B cell (primary cell): Measurements from ENCODE around the gene SBK1. TPM values are rescaled to one million over a fixed set of nuclear protein-coding genes. Genes with fewer than 3 reads are reported as not detected.

ENCODE experiments used
- ATAC-seq: fragments of 200-7000 bp; cut with Tn5 transposase; one replicate; pipeline ENCODE4 v1.10.0; 2021; ENCODE audit warnings: low read depth, mild to moderate bottlenecking, moderate number of reproducible peaks, moderate library complexity
- CTCF ChIA-PET: fragments of 350-600 bp; sonication (Branson Sonifier 250); formaldehyde crosslinking; loops from one replicate; lab custom pipeline; 2021; ENCODE audit warnings: antibody characterized with exemption, inconsistent platforms; lab: Charles Lee
- POLR2A ChIA-PET: fragments of 350-600 bp; sonication (Branson Sonifier 250); formaldehyde crosslinking; loops from one replicate; lab custom pipeline; 2021; ENCODE audit warnings: antibody characterized with exemption; lab: Charles Lee
- DNase-seq: peaks from one replicate; pipeline ENCODE4 v3.0.0; 2013
- H2AFZ ChIP-seq: 2 replicates; pipeline ENCODE4 v1.6.1; 2012; ENCODE audit warnings: mild to moderate bottlenecking, low read depth, low read length; ENCODE audit not compliant: insufficient read depth, poor library complexity, severe bottlenecking
- H3K27ac ChIP-seq, 2 donors: 1 replicate in 1 of 2; 2 replicates in 1 of 2; pipeline ENCODE4 v1.5.1; 2012 to 2013; ENCODE audit warnings: low read length in 2 of 2, mild to moderate bottlenecking in 2 of 2, moderate library complexity in 1 of 2
- H3K27me3 ChIP-seq, 4 experiments: fragments of 200-600 bp in 1 of 4; sonication (generic) in 1 of 4; replicated peaks in 1 of 4; 1 replicate in 2 of 4; 2 replicates in 2 of 4; pipeline versions ENCODE4 v1.6.1 to v1.7.0; 2013 to 2016; ENCODE audit warnings: low read length in 3 of 4, mild to moderate bottlenecking in 2 of 4, mixed read lengths in 1 of 4, moderate library complexity in 1 of 4; ENCODE audit not compliant: insufficient read depth in 4 of 4, control insufficient read depth in 3 of 4; ENCODE audit errors: control extremely low read depth in 1 of 4
- H3K36me3 ChIP-seq, 2 experiments: replicated peaks in 1 of 2; 1 replicate in 1 of 2; 2 replicates in 1 of 2; pipeline versions ENCODE4 v1.6.1 to v1.7.1; 2013; ENCODE audit warnings: low read length in 1 of 2; ENCODE audit not compliant: insufficient read depth in 2 of 2, control insufficient read depth in 1 of 2; ENCODE audit errors: control extremely low read depth in 1 of 2, extremely low read depth in 1 of 2
- H3K4me1 ChIP-seq, 2 donors: fragments of 200-600 bp in 1 of 2; sonication (generic) in 1 of 2; 1 replicate in 1 of 2; 2 replicates in 1 of 2; pipeline versions ENCODE4 v1.5.1 to v1.6.1; 2013 to 2017; ENCODE audit warnings: low read length in 2 of 2; ENCODE audit not compliant: control insufficient read depth in 2 of 2, insufficient read depth in 2 of 2
- H3K4me2 ChIP-seq: replicated peaks from 2 replicates; pipeline ENCODE3; 2012; ENCODE audit warnings: mild to moderate bottlenecking, low read depth, low read length; ENCODE audit not compliant: poor library complexity, severe bottlenecking
- H3K4me3 ChIP-seq, 5 experiments: fragments of 200-600 bp in 1 of 5; sonication (generic) in 1 of 5; 1 replicate in 3 of 5; 2 replicates in 2 of 5; pipeline versions ENCODE4 v1.5.1 to v1.7.0; 2011 to 2016; ENCODE audit warnings: low read length in 4 of 5, mild to moderate bottlenecking in 4 of 5, low read depth in 2 of 5, control low read depth in 1 of 5, moderate library complexity in 1 of 5; ENCODE audit not compliant: insufficient read depth in 1 of 5; ENCODE audit errors: control extremely low read depth in 1 of 5, extremely low read depth in 1 of 5
- H3K79me2 ChIP-seq: fragments of 200-600 bp; sonication (generic); one replicate; pipeline ENCODE4 v1.6.0; 2016; ENCODE audit warnings: low read length; ENCODE audit not compliant: control insufficient read depth, insufficient read depth
- H3K9ac ChIP-seq: fragments of 200-600 bp; sonication (generic); 2 replicates; pipeline ENCODE4 v1.6.1; 2017; ENCODE audit warnings: mild to moderate bottlenecking, low read length, moderate library complexity
- H3K9me3 ChIP-seq, 3 donors: one replicate each; pipeline versions ENCODE4 v1.6.1 to v1.7.1; 2013; ENCODE audit warnings: low read length in 2 of 3; ENCODE audit not compliant: control insufficient read depth in 2 of 3, insufficient read depth in 1 of 3; ENCODE audit errors: control extremely low read depth in 1 of 3
- H4K20me1 ChIP-seq: 2 replicates; pipeline ENCODE4 v1.6.0; 2012; ENCODE audit warnings: mild to moderate bottlenecking, low read length; ENCODE audit not compliant: insufficient read depth, control insufficient read depth, poor library complexity, severe bottlenecking
- H3K27ac Mint-ChIP-seq: one replicate; pipeline ENCODE4 v1.8.0; 2021; ENCODE audit warnings: mixed read lengths
- H3K27me3 Mint-ChIP-seq: one replicate; pipeline ENCODE4 v1.8.0; 2021; ENCODE audit warnings: mixed read lengths
- H3K4me1 Mint-ChIP-seq: one replicate; pipeline ENCODE4 v1.8.0; 2021; ENCODE audit warnings: mixed read lengths
- H3K4me3 Mint-ChIP-seq: one replicate; pipeline ENCODE4 v1.8.0; 2021; ENCODE audit warnings: mixed read lengths
- H3K9me3 Mint-ChIP-seq: one replicate; pipeline ENCODE4 v1.8.0; 2022; ENCODE audit warnings: mixed read lengths; ENCODE audit not compliant: insufficient read depth
- CTCF ChIP-seq: fragments of 200-600 bp; IDR thresholded peaks from one replicate; pipeline ENCODE4 v1.8.0; 2022; ENCODE audit warnings: antibody characterized with exemption, mild to moderate bottlenecking
- EZH2 ChIP-seq: IDR thresholded peaks from 2 replicates; pipeline ENCODE4 v1.6.1; 2012; ENCODE audit warnings: borderline replicate concordance, low read depth, mild to moderate bottlenecking, moderate library complexity, low read length; ENCODE audit not compliant: insufficient read depth, poor library complexity, severe bottlenecking
- WGBS: methylation state at CpG from one replicate; pipeline ENCODE4 v1.1.5; 2013; ENCODE audit warnings: missing lambda C conversion rate; ENCODE audit not compliant: insufficient coverage; 5-methylcytosine and 5-hydroxymethylcytosine counted together
- intact Hi-C: fragments of 100-400 bp; cut with micrococcal nuclease; formaldehyde crosslinking; loops from one replicate; pipeline ENCODE4 v1.10.0; 2022
- polyA plus RNA-seq: library from polyadenylated mRNA; depleted of rRNA; stranded (reverse); fragments of >200 nt; gene quantifications from 2 replicates; pipeline ENCODE4 v1.2.3, GENCODE V29; 2012
- total RNA-seq, 2 donors: library from RNA; stranded (reverse); fragments of 120-200 nt in 1 of 2; gene quantifications; 1 replicate in 1 of 2; 2 replicates in 1 of 2; pipeline versions ENCODE4 v1.2.3 to v1.2.4, GENCODE V29; 2013 to 2022

The SBK1 gene
- total and polyA plus RNA-seq, 2 donors (not counting 1 experiment from before 2014, with no cell fraction given), result 0.22 to 1.3 TPM

GRCh38 chr16:28250999-28251398 is 41.3 kb upstream of the SBK1 start:
- ChIA-PET CTCF (no interaction called here), POLR2A (no interaction called here)
- DNase-seq (no peak), ATAC-seq (no peak)
- Histone ChIP-seq H3K36me3 (no peaks in the 10 kb centered on the region), H3K9ac (no peak overlapping the region), H2AFZ (no peak overlapping the region), H3K27me3 (no peaks in the 10 kb centered on the region), H3K4me1 (no peaks in the 10 kb centered on the region), H3K4me3 (no peak overlapping the region), H4K20me1 (no peaks in the 10 kb centered on the region), H3K27ac (no peak overlapping the region), H3K79me2 (no peaks in the 10 kb centered on the region), H3K4me2 (no peak overlapping the region), H3K9me3 (peaks cover 0 to 2% (median 2%) of the 10 kb centered on the region in 3 donors)
- Mint-ChIP-seq H3K9me3 (peaks cover 5% of the 10 kb centered on the region), H3K4me3 (no peak overlapping the region), H3K27ac (no peak overlapping the region), H3K4me1 (no peaks in the 10 kb centered on the region), H3K27me3 (peaks cover 17% of the 10 kb centered on the region)
- no peak for TF ChIP-seq CTCF
- TF ChIP-seq EZH2, result no peak
- intact Hi-C loops, result no loop called here
- WGBS, result 63% methylated on average over 1 of the region's 3 CpGs

GRCh38 chr16:28254158-28254557 is 38.2 kb upstream of the SBK1 start:
- H3K27me3 ChIP-seq, result peaks cover 0 to 13% (median 0%) of the 10 kb centered on the region in 4 experiments
- DNase-seq (no peak), ATAC-seq (no peak)
- no peaks in the 10 kb centered on the region for H3K79me2 ChIP-seq
- TF ChIP-seq CTCF, result no peak
- TF ChIP-seq EZH2, result no peak
- no peak overlapping the region for H3K27ac Mint-ChIP-seq
- 99% methylated on average over 5 of the region's 6 CpGs for WGBS
- no peak overlapping the region for H3K4me3 ChIP-seq
- no peak overlapping the region for H2AFZ ChIP-seq
- no peaks in the 10 kb centered on the region for H4K20me1 ChIP-seq
- no peak overlapping the region for H3K9ac ChIP-seq
- H3K4me1 ChIP-seq, result no peaks in the 10 kb centered on the region
- no peaks in the 10 kb centered on the region for H3K4me1 Mint-ChIP-seq
- H3K36me3 ChIP-seq, result no peaks in the 10 kb centered on the region
- ChIA-PET CTCF (no interaction called here), POLR2A (interaction anchor here (0.5 kb wide), 1 partner anchor 41 kb away, joined by 5 read pairs; no protein-coding TSS in a partner anchor)
- H3K9me3 Mint-ChIP-seq, result peaks cover 5% of the 10 kb centered on the region
- H3K4me3 Mint-ChIP-seq, result no peak overlapping the region
- no peak overlapping the region for H3K27ac ChIP-seq
- H3K27me3 Mint-ChIP-seq, result peaks cover 26% of the 10 kb centered on the region
- intact Hi-C loops, result no loop called here
- H3K9me3 ChIP-seq, result peaks cover 0 to 5% (median 2%) of the 10 kb centered on the region in 3 donors
- H3K4me2 ChIP-seq, result no peak overlapping the region
